HEK293 (cell line): Measurements from ENCODE around the gene CASQ2.

ENCODE experiments used
- CTCF ChIA-PET: fragments of 350-600 bp; formaldehyde crosslinking; extraction: SDS; loops from one replicate; lab custom pipeline; 2021; ENCODE audit warnings: antibody characterized with exemption; lab: Yijun Ruan, JAX
- POLR2A ChIA-PET: fragments of 300-600 bp; formaldehyde crosslinking; extraction: SDS; loops from one replicate; lab custom pipeline; 2020; ENCODE audit warnings: antibody characterized with exemption, inconsistent platforms; lab: Yijun Ruan, JAX
- H3K27ac ChIP-seq: fragments of 200-500 bp; sonication (Bioruptor generic); 2 replicates; pipeline ENCODE4 v1.5.1; 2014; ENCODE audit warnings: low read depth, low read length, control low read depth, inconsistent platforms; ENCODE audit errors: extremely low read depth
- H3K36me3 ChIP-seq, 2 experiments: fragments of 200-500 bp in 1 of 2; sonication (Bioruptor generic) in 1 of 2; 1 replicate in 1 of 2; 2 replicates in 1 of 2; pipeline ENCODE4 v1.5.1; 2014 to 2017; ENCODE audit warnings: inconsistent platforms in 2 of 2, low read length in 2 of 2; ENCODE audit not compliant: control insufficient read depth in 2 of 2, insufficient read depth in 1 of 2
- H3K4me1 ChIP-seq: fragments of 200-500 bp; sonication (Bioruptor generic); 2 replicates; pipeline ENCODE4 v1.5.1; 2014; ENCODE audit warnings: mild to moderate bottlenecking, low read length, inconsistent platforms; ENCODE audit not compliant: control insufficient read depth, insufficient read depth
- H3K4me3 ChIP-seq: 2 replicates; pipeline ENCODE4 v1.5.1; 2011; ENCODE audit warnings: low read depth, mild to moderate bottlenecking, control low read depth, low read length, moderate library complexity
- H3K9me3 ChIP-seq: fragments of 200-500 bp; sonication (Bioruptor generic); 2 replicates; pipeline ENCODE4 v1.5.1; 2014; ENCODE audit warnings: low read depth, low read length, inconsistent platforms; ENCODE audit not compliant: control insufficient read depth, insufficient read depth
- ELK4 ChIP-seq: IDR thresholded peaks from 2 replicates; pipeline ENCODE4 v1.6.1; 2011; ENCODE audit warnings: mild to moderate bottlenecking, low read depth, low read length, borderline replicate concordance
- KLF10 ChIP-seq: fragments of 450-650 bp; IDR thresholded peaks from 2 replicates; pipeline ENCODE4 v1.5.1; 2018; ENCODE audit warnings: missing biosample characterization, mild to moderate bottlenecking, missing genetic modification characterization
- OSR2 ChIP-seq: fragments of 450-650 bp; formaldehyde crosslinking; IDR thresholded peaks from 2 replicates; pipeline ENCODE4 v1.5.1; 2016; ENCODE audit warnings: missing biosample characterization, missing genetic modification characterization
- ZBTB49 ChIP-seq: fragments of 450-650 bp; formaldehyde crosslinking; IDR thresholded peaks from 2 replicates; pipeline ENCODE4 v1.5.1; 2016; ENCODE audit warnings: missing biosample characterization, missing genetic modification characterization, low read depth
- ZNF121 ChIP-seq: fragments of 450-650 bp; formaldehyde crosslinking; IDR thresholded peaks from 2 replicates; pipeline ENCODE4 v1.5.1; 2016; ENCODE audit warnings: missing biosample characterization, missing genetic modification characterization
- ZNF175 ChIP-seq: fragments of 450-650 bp; formaldehyde crosslinking; IDR thresholded peaks from 2 replicates; pipeline ENCODE4 v1.5.1; 2016; ENCODE audit warnings: missing biosample characterization, missing genetic modification characterization
- ZNF223 ChIP-seq: fragments of 450-650 bp; formaldehyde crosslinking; IDR thresholded peaks from 2 replicates; pipeline ENCODE4 v1.5.1; 2016; ENCODE audit warnings: missing biosample characterization, missing genetic modification characterization
- ZNF292 ChIP-seq: fragments of 450-650 bp; formaldehyde crosslinking; IDR thresholded peaks from 2 replicates; pipeline ENCODE4 v1.5.1; 2016; ENCODE audit warnings: low read depth, missing biosample characterization, missing genetic modification characterization, borderline replicate concordance
- ZNF549 ChIP-seq: fragments of 450-650 bp; IDR thresholded peaks from 2 replicates; pipeline ENCODE4 v1.5.1; 2018; ENCODE audit warnings: missing biosample characterization, missing genetic modification characterization, mild to moderate bottlenecking, inconsistent platforms, moderate library complexity
- ZNF555 ChIP-seq: fragments of 450-650 bp; formaldehyde crosslinking; conservative IDR thresholded peaks from 2 replicates; pipeline ENCODE4 v1.5.1; 2017; ENCODE audit warnings: missing biosample characterization, mild to moderate bottlenecking, missing genetic modification characterization, inconsistent platforms
- ZNF558 ChIP-seq: fragments of 450-650 bp; formaldehyde crosslinking; IDR thresholded peaks from 2 replicates; pipeline ENCODE4 v1.5.1; 2016; ENCODE audit warnings: missing biosample characterization, missing genetic modification characterization
- ZNF580 ChIP-seq: fragments of 450-650 bp; formaldehyde crosslinking; IDR thresholded peaks from 2 replicates; pipeline ENCODE4 v1.5.1; 2016; ENCODE audit warnings: missing biosample characterization, missing genetic modification characterization
- ZNF639 ChIP-seq: fragments of 450-650 bp; formaldehyde crosslinking; IDR thresholded peaks from 2 replicates; pipeline ENCODE4 v1.5.1; 2016; ENCODE audit warnings: missing biosample characterization, missing genetic modification characterization
- ZNF785 ChIP-seq: fragments of 450-650 bp; formaldehyde crosslinking; IDR thresholded peaks from 2 replicates; pipeline ENCODE4 v1.5.1; 2016; ENCODE audit warnings: missing biosample characterization, missing genetic modification characterization
- ZSCAN18 ChIP-seq: fragments of 450-650 bp; formaldehyde crosslinking; IDR thresholded peaks from 2 replicates; pipeline ENCODE4 v1.5.1; 2016; ENCODE audit warnings: missing biosample characterization, missing genetic modification characterization
- TF ChIP-seq, protein P1 (sequence below): fragments of 450-650 bp; formaldehyde crosslinking; IDR thresholded peaks from 2 replicates; pipeline ENCODE4 v1.5.1; 2016; ENCODE audit warnings: missing biosample characterization, missing genetic modification characterization
- TF ChIP-seq, protein P2 (sequence below): fragments of 450-650 bp; formaldehyde crosslinking; IDR thresholded peaks from 2 replicates; pipeline ENCODE4 v1.5.1; 2016; ENCODE audit warnings: missing biosample characterization, missing genetic modification characterization

Gene CASQ2

GRCh38 chr1:115757856-115758255 is 10.7 kb downstream of the CASQ2 start (continued):
- TF ChIP-seq ZNF580, result no peak

GRCh38 chr1:115757326-115757725 is 11.2 kb downstream of the CASQ2 start:
- H3K4me1 ChIP-seq, result no peaks in the 10 kb centered on the region
- CTCF ChIA-PET, result interaction anchor here (1.1 kb wide), 1 partner anchor 42 kb away, joined by 3 read pairs; no protein-coding TSS in a partner anchor

DNA sequence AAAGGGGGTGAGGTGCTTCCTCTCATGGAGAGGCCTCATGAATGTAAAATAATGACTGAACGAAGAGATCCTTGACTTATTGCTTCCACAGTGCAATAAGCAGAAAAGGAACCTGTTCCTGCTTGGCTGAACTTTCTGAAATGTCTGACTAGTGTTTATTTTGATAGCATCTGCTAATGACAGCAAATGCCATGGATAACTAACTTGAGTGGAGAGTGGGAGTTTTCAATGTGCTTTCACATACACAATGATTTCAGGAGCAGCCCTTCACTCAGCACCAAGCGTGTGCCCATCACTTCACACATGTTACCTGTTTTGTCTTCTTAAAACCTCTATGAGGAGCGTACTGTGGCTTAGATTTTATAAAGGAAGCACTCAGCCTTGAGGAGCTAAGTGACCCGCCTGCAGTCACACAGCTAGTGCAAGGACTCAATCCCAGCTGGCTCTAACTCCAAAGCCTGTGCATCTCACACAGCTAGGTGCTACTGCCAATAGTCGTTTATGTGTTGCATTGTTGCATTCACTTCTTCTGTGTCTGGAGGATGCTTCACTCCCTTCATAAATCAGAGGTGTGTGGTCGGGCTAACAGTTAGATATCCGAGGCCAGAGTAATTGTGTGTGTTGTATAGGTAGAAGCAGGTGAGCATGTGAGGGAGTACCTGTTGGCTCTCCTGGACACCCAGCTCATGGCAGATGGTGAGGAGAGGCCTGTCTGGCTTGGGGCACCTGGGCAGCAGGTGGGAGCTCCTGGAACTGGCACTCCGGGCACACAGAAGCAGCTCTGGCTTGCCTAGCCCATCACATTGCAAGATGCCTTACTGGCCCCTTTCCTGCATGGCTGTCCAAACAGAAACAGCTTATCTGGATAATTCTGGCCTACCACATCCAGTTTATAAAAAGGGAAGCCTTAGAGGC is 12.8 kb downstream of the CASQ2 start:
- no peak for TF ChIP-seq ZNF785 (tag by site-specific recombination)
- TF ChIP-seq OSR2 (tag by site-specific recombination), result no peak
- TF ChIP-seq ZNF175 (tag by site-specific recombination), result no peak
- TF ChIP-seq ZNF292 (tag by site-specific recombination), result no peak
- no peak for TF ChIP-seq KLF10 (tag by site-specific recombination)
- no peak for TF ChIP-seq ZSCAN18 (tag by site-specific recombination)
- no peak for TF ChIP-seq ZNF558 (tag by site-specific recombination)
- TF ChIP-seq ZNF549, result no peak
- no peak for TF ChIP-seq ZNF555
- TF ChIP-seq, protein P1, sequence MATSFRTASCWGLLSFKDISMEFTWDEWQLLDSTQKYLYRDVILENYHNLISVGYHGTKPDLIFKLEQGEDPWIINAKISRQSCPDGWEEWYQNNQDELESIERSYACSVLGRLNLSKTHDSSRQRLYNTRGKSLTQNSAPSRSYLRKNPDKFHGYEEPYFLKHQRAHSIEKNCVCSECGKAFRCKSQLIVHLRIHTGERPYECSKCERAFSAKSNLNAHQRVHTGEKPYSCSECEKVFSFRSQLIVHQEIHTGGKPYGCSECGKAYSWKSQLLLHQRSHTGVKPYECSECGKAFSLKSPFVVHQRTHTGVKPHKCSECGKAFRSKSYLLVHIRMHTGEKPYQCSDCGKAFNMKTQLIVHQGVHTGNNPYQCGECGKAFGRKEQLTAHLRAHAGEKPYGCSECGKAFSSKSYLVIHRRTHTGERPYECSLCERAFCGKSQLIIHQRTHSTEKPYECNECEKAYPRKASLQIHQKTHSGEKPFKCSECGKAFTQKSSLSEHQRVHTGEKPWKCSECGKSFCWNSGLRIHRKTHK (tag by site-specific recombination), result no peak
- no peak for TF ChIP-seq ZBTB49 (tag by site-specific recombination)
- Histone ChIP-seq H3K4me3 (no peak overlapping the region), H3K9me3 (no peaks in the 10 kb centered on the region), H3K36me3 (no peaks in the 10 kb centered on the region), H3K27ac (no peak overlapping the region), H3K4me1 (no peaks in the 10 kb centered on the region)
- CTCF ChIA-PET, result interaction anchor here (0.5 to 0.9 kb wide), 2 partner anchors 9 to 23 kb away, joined by 3 read pairs; no protein-coding TSS in a partner anchor
- POLR2A ChIA-PET, result no interaction called here

More at GRCh38 chr1:115757326-115757725, 11.2 kb downstream of the CASQ2 start:
- Histone ChIP-seq H3K9me3 (no peaks in the 10 kb centered on the region), H3K27ac (no peak overlapping the region)
- TF ChIP-seq ZNF639 (tag by site-specific recombination) (no peak), ZNF121 (no peak), ZNF223 (no peak), ELK4 (no peak)
- TF ChIP-seq, protein P2, sequence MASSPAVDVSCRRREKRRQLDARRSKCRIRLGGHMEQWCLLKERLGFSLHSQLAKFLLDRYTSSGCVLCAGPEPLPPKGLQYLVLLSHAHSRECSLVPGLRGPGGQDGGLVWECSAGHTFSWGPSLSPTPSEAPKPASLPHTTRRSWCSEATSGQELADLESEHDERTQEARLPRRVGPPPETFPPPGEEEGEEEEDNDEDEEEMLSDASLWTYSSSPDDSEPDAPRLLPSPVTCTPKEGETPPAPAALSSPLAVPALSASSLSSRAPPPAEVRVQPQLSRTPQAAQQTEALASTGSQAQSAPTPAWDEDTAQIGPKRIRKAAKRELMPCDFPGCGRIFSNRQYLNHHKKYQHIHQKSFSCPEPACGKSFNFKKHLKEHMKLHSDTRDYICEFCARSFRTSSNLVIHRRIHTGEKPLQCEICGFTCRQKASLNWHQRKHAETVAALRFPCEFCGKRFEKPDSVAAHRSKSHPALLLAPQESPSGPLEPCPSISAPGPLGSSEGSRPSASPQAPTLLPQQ, result no peak
- TF ChIP-seq, all 188 proteins: peak for 0
- POLR2A ChIA-PET, result no interaction called here
- Histone ChIP-seq H3K36me3 (no peaks in the 10 kb centered on the region), H3K4me3 (no peak overlapping the region)
